GM21737 (cell line): ENCODE measurements around the gene SHANK1.
A peak's percentile ranks its signal among the peaks of the same experiment; 100 is the strongest.

Experiments
- ATAC-seq: cut with Tn5 transposase; IDR thresholded peaks from one replicate; pipeline ENCODE4 v1.9.1; 2021; ENCODE audit warnings: mild to moderate bottlenecking, moderate library complexity; ENCODE audit not compliant: unreplicated experiment

Gene SHANK1

DNA sequence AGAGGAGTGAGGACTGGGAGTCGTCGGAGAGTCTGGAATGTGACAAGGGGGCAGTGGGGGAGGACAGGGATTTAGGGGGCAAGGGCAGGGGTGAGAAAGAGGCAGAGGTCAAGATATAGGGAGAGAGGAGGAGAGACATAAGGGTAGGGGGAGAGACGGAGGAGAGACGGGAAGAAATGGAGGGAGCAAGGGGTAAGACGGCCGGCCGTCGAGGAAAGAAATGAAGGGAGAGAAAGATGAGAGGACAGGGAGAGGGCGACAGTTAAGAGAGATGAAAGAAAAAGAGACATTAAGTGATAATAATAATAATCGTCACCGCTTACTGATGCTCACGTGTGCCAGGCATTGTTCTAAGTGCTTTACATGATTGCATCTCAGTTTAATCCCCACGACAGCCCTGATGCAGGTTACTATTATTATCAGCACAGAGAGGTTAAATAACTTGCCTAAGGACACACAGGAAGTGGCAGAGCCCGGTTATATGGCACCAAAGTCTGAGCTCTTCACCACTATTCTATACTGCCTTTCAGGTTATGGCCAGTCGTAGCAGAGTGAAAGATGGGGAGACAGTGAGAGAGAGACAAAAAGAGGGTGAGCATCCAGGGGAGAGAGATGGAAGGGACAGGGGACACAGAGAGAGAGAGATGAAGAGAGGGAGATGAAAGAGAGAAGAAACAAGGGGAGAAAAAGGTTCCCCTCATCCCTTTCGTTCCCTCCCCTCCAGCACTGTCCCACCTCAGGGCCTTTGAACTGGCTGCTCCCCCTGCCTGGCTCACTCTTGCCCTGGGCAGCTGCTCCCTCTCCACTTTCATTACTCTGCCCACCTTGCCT lies 56.7 kb downstream of the SHANK1 start:
- ATAC-seq = no peak

- ATAC-seq = no peak
Observed at GRCh38 chr19:50661766-50662650, 57.6 kb downstream of the SHANK1 start.

GRCh38 chr19:50661023-50661422 lies 58.6 kb downstream of the SHANK1 start:
- ATAC-seq = no peak

DNA sequence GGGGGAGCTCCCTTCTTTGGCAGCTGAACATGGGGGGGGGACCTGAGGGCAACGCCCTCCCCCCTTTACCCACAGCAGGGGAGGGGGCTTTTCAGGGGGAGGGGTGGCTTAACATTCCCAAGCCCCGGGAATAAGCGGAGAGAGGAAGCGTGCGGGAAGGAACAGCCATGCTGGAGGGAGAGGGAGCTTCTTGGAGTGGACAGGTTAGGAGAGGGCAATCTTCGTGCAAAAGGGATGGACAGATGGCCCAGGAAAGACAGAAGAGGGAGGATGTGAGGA lies 59.6 kb downstream of the SHANK1 start:
- no peak for ATAC-seq

- ATAC-seq = no peak
Observed at GRCh38 chr19:50659318-50660087, 60.1 kb downstream of the SHANK1 start.

GRCh38 chr19:50658441-50659317 lies 60.9 kb downstream of the SHANK1 start:
- ATAC-seq = no peak

- peak; percentile 49 for ATAC-seq
Observed at GRCh38 chr19:50657712-50658440, 61.7 kb downstream of the SHANK1 start.

- no peak for ATAC-seq
Observed at GRCh38 chr19:50657222-50657669, 62.4 kb downstream of the SHANK1 start.

GRCh38 chr19:50654882-50655281 lies 64.7 kb downstream of the SHANK1 start:
- ATAC-seq = no peak

- ATAC-seq = no peak
Observed at GRCh38 chr19:50652722-50653121, 66.9 kb downstream of the SHANK1 start.

GRCh38 chr19:50651174-50651573 lies 68.4 kb downstream of the SHANK1 start:
- no peak for ATAC-seq

DNA sequence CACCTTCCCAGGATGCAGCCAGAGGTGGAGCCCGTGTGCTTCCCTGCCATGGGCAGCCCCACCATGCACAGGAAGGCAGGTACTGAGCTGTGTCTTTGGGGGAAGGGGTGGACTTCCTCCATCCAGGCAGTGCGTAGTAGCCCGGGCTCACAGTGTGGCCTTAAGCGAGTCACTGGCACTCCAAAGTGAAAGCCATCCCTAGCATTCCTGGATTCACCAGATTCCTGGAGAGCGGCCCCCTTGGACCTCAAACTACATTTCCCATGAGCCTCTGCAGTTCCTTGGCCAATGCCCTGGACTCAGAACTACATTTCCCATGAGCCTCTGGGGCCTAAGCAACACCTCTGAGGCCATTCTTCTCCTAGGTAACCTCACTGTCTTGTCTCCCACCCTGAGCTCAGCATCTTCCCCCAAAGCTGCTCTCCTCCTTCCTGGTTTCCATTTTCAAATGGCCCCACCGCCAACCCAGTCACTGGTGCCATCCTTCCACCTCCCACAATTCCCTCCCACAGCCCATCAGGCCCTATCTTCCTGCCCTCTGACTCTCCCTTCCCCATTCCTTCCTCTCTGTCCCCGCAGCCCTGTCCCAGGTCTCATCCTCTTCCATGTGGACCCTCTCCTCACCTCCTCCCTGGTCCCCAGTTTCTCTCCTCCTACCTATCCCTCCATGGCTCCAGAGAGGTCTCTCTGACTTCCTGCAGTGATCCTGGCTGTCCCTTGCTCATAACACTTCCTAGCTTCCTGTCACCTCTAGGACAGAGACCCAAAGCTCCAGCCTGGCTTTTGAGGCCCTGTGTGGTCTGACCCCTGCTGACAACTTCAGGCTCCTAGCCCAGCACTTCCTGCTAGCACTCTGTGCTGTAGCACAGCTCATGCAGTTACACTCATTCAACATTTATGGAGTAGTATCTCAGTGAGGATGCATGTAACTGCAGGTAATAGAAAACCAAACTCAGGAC lies 69.9 kb downstream of the SHANK1 start, which contains the start of gene C19orf81:
TSS of gene C19orf81 (plus strand) at position 13 of the 959 bp plus-strand sequence. CDS start at position 13, 0 bp downstream.
- ATAC-seq = no peak

DNA sequence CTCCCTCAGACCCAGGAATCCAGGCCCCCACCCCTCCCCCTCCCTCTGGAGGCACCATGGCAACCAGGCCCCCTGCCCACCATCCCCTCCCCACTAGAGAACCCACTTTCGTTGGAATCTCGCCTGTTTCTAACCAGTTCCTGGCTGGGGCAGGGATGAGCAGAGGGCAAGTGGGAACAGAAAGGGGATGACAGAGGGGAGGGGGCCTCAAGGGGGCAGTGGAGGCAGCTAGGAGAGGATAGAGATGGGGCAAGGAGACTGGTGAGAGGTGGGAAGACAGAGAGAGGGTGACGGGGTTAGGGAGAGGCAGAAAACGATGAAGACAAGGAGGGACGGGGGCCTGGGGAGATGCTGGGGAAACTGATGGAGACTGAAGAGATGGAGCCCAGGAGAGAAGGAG lies 70.9 kb downstream of the SHANK1 start:
- ATAC-seq = no peak

DNA sequence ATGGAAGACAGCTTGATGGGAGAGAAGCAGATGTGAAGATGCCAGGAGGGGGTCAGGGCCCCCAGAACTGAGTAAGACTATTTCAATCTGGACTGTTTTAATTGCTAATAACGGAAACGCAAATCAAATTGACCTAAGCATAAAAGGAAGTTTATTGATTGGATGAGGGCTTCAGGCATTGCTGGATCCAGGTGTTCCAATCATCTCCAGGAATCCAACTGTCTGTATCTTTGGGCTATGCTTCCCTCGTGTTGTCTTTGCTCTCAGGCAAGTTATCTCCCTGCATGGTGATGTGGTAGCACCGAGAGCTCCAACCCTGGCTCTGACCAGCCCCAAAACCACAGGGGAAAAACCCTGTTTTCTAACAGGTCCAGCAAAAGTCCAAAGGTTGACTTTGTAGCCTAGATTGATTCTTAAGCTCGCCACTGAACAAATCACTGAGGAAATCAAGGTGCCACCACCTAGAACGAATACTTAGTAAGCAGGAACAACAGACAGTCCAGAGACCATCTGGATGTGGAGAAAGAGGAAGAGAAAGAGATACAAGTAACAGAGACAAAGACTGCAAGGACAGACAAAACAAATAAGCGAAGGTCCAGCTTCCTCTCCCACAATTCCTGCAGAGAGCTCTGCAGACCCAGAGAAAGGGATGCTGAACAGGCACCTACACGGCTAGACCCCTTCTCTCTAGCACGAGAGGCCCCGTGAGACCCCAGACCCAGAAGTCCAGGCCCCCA lies 71.6 kb downstream of the SHANK1 start:
- no peak for ATAC-seq

DNA sequence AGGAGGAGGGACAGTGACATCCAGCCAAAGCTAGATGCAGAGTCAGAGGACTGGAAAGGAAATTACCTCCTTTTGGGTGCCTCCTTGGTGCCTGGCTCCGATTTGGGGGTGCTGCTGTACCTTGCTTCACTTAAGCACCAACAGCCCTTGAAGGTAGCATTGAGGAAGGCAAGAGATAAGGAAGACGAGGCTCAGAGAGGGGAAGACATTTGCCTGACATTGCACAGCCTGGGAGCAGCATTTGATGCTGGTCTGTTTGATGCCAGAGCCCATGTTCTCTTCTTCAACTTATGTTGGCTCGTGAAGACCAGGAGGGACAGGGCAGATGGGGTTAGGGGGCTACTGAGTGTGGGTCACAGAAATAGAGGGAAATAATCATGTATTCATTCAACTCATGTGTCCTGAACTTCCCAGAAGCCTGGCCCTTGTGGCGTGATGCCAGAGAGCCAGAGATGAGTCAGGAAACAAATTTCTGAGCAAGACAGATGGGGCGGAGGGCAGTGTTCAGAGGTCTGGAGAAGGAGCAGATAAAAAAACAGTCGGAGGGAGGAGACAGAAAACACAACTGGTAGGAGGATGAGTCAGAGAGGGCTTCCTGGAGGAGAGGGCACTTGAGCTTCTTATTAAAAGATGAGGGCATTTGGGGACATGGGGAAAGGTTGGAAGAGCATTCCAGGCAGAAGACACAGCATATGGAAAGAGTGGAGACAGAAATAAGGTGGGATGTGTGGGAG lies 73.4 kb downstream of the SHANK1 start:
- no peak for ATAC-seq

- ATAC-seq = no peak
Observed at GRCh38 chr19:50645107-50645506, 74.5 kb downstream of the SHANK1 start.

- ATAC-seq = no peak
Observed at GRCh38 chr19:50644315-50644915, 75.2 kb downstream of the SHANK1 start.
